DMS153 treated with DMSO at 0.1 percent for 48 hours (cell line): ENCODE results near the gene GIT2.
"Not testable (repeated sequence)": the region's sequence is repeated elsewhere in the genome, so short reads cannot be mapped to it uniquely, and the experiment has no call there.

Experiments
- DNase-seq: peaks from one replicate; lab custom pipeline; 2025; ENCODE audit not compliant: unreplicated experiment; lab: John Stamatoyannopoulos, UW

The GIT2 gene

GRCh38 chr12:109995686-109996482 is at the start of gene GIT2:
TSS of gene GIT2 (minus strand) at chr12:109996368. CDS start at chr12:109996224, 144 bp downstream.
- peak; percentile 76 for DNase-seq

- DNase-seq, result peak; percentile 84
These were observed 46.1 kb upstream of the GIT2 start for GRCh38 chr12:110042264-110042663.

GRCh38 chr12:110039085-110039807 is 43.1 kb upstream of the GIT2 start:
- DNase-seq, result no peak

GRCh38 chr12:110038741-110039084 is 42.5 kb upstream of the GIT2 start:
- no peak for DNase-seq

GRCh38 chr12:110037315-110037714 is 41.1 kb upstream of the GIT2 start:
- no peak for DNase-seq

- DNase-seq, result no peak
These were observed 39.5 kb upstream of the GIT2 start for GRCh38 chr12:110035534-110036104.

GRCh38 chr12:110033888-110034287 is 37.7 kb upstream of the GIT2 start:
- DNase-seq, result no peak

- no peak for DNase-seq
These were observed 33.2 kb upstream of the GIT2 start for GRCh38 chr12:110029290-110029815.

- no peak for DNase-seq
These were observed 32.2 kb upstream of the GIT2 start for GRCh38 chr12:110028323-110028722.

- no peak for DNase-seq
These were observed 27.9 kb upstream of the GIT2 start for GRCh38 chr12:110024051-110024450.

GRCh38 chr12:110023059-110023980 is 27.2 kb upstream of the GIT2 start:
- no peak for DNase-seq

- DNase-seq, result no peak
These were observed 24.8 kb upstream of the GIT2 start for GRCh38 chr12:110020956-110021355.

GRCh38 chr12:110015132-110015531 is 19.0 kb upstream of the GIT2 start:
- DNase-seq, result no peak

- no peak for DNase-seq
These were observed 16.5 kb upstream of the GIT2 start for GRCh38 chr12:110012659-110013058.

- DNase-seq, result no peak
These were observed 16.0 kb upstream of the GIT2 start for GRCh38 chr12:110012137-110012536.

- DNase-seq, result no peak
These were observed 14.9 kb upstream of the GIT2 start for GRCh38 chr12:110010853-110011723.

- DNase-seq, result not testable (repeated sequence)
These were observed 12.7 kb upstream of the GIT2 start for GRCh38 chr12:110008681-110009398.

- no peak for DNase-seq
These were observed 11.7 kb upstream of the GIT2 start for GRCh38 chr12:110007881-110008280.

- no peak for DNase-seq
These were observed 9.9 kb upstream of the GIT2 start for GRCh38 chr12:110006115-110006514.
